ENCODE data around the gene SNAPC4.

DNA sequence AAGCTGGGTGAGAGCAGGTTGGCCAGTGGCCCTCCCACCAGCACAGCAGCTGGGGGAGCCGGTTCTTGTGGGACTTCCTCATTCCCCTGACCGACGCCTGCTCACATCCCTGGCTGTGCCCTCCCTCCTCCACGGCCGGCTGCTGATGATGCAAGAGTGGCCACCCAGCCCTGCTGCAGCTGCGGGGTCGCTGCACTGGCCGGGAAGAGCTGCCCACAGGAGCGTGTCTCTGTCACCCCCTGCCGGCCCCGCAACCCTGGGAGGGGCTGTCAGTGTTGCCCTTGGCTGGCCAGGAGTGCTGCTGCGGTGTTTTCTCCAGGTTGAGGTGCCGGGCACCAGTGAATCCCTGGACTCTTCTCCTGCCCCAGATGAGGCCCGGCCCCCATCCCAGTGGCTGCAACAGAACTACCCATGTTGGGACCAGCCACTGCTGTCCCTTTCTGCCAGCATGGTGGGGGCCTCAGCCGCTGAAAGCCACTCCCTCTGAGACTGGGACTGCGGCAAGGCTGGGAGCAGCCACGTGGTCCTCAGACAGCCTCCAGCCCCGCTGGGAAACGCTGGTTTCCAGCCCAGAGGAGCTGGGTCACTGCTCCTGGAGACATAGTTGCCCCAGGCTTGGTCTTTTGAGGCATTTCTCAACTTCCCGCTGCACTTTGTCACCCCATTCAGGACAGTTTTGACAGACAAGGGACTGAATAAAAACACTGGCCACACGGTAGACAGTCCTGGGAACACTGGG is 27.2 kb downstream of the SNAPC4 start:
- no peak for TF ChIP-seq POLR2A (IDR thresholded peaks at IDR 0.05)
- TF ChIP-seq, protein P1, sequence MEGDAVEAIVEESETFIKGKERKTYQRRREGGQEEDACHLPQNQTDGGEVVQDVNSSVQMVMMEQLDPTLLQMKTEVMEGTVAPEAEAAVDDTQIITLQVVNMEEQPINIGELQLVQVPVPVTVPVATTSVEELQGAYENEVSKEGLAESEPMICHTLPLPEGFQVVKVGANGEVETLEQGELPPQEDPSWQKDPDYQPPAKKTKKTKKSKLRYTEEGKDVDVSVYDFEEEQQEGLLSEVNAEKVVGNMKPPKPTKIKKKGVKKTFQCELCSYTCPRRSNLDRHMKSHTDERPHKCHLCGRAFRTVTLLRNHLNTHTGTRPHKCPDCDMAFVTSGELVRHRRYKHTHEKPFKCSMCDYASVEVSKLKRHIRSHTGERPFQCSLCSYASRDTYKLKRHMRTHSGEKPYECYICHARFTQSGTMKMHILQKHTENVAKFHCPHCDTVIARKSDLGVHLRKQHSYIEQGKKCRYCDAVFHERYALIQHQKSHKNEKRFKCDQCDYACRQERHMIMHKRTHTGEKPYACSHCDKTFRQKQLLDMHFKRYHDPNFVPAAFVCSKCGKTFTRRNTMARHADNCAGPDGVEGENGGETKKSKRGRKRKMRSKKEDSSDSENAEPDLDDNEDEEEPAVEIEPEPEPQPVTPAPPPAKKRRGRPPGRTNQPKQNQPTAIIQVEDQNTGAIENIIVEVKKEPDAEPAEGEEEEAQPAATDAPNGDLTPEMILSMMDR (IDR thresholded peaks at IDR 0.05) = no peak
- TF ChIP-seq POLR2AphosphoS5 (IDR thresholded peaks at IDR 0.05) = peak in 1 of 4 donors; percentile 9
- TF ChIP-seq EP300 (IDR thresholded peaks at IDR 0.05) = no peak

All from sigmoid colon (tissue), 4 donors.